ENCODE data around the gene WASHC1. TPM values are rescaled to one million over a fixed set of nuclear protein-coding genes. Genes with fewer than 3 reads are reported as not detected.
A peak's percentile ranks its signal among the peaks of the same experiment; 100 is the strongest.
"Not testable (repeated sequence)": the region's sequence is repeated elsewhere in the genome, so short reads cannot be mapped to it uniquely, and the experiment has no call there.

The WASHC1 gene
- total and polyA plus RNA-seq, 5 donors, result 8.2 to 14.6 (median 11.8) TPM

DNA sequence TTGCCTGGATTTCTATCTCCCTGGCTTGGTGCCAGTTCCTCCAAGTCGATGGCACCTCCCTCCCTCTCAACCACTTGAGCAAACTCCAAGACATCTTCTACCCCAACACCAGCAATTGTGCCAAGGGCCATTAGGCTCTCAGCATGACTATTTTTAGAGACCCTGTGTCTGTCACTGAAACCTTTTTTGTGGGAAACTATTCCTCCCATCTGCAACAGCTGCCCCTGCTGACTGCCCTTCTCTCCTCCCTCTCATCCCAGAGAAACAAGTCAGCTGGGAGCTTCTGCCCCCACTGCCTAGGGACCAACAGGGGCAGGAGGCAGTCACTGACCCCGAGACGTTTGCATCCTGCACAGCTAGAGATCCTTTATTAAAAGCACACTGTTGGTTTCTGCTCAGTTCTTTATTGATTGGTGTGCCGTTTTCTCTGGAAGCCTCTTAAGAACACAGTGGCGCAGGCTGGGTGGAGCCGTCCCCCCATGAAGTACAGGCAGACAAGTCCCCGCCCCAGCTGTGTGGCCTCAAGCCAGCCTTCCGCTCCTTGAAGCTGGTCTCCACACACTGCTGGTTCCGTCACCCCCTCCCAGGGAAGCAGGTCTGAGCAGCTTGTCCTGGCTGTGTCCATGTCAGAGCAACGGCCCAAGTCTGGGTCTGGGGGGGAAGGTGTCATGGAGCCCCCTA, 15.0 kb downstream of the WASHC1 start:
- H3K27ac ChIP-seq (ENCODE audit: low read length); H3K9me3 ChIP-seq (ENCODE audit: control insufficient read depth, low read length); intact Hi-C loops (cut with DNase I); H3K27me3 ChIP-seq (ENCODE audit: control insufficient read depth, insufficient read depth); H3K4me1 ChIP-seq (ENCODE audit: control insufficient read depth, insufficient read depth, low read length); ATAC-seq; H3K4me3 ChIP-seq (ENCODE audit: low read length): not testable (repeated sequence)
- peak; percentile 39 to 72 (median 48) for DNase-seq
- 71% methylated on average over 7 of the region's 10 CpGs for WGBS

DNA sequence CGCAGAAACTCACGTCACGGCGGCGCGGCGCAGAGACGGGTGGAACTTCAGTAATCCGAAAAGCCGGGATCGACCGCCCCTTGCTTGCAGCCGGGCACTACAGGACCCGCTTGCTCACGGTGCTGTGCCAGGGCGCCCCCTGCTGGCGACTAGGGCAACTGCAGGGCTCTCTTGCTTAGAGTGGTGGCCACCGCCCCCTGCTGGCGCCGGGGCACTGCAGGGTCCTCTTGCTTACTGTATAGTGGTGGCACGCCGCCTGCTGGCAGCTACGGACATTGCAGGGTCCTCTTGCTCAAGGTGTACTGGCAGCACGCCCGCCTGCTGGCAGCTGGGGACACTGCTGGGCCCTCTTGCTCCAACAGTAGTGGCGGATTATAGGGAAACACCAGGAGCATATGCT, 18.1 kb downstream of the WASHC1 start:
- H3K9me3 ChIP-seq (ENCODE audit: control insufficient read depth, low read length), result not testable (repeated sequence)
- DNase-seq, result peak; percentile 77 to 89 (median 84)

GRCh38 chr9:10653-11053, 18.6 kb downstream of the WASHC1 start:
- 77% methylated on average over 40 of the region's 41 CpGs for WGBS
- ATAC-seq (peak; percentile 77 to 90), DNase-seq (peak; percentile 59 to 76 (median 75))
- H3K4me1 ChIP-seq (ENCODE audit: control insufficient read depth, insufficient read depth, low read length); H3K27ac ChIP-seq (ENCODE audit: low read length); H3K4me3 ChIP-seq (ENCODE audit: low read length); H3K9me3 ChIP-seq (ENCODE audit: control insufficient read depth, low read length); H3K27me3 ChIP-seq (ENCODE audit: control insufficient read depth, insufficient read depth); intact Hi-C loops (cut with DNase I): not testable (repeated sequence)

More for the DNA sequence above, 18.1 kb downstream of the WASHC1 start:
- H3K27ac ChIP-seq (ENCODE audit: low read length); H3K4me3 ChIP-seq (ENCODE audit: low read length); H3K27me3 ChIP-seq (ENCODE audit: control insufficient read depth, insufficient read depth); ATAC-seq; intact Hi-C loops (cut with DNase I); H3K4me1 ChIP-seq (ENCODE audit: control insufficient read depth, insufficient read depth, low read length): not testable (repeated sequence)
- 65% methylated on average over 19 of the region's 26 CpGs for WGBS

GRCh38 chr9:10207-10606, 19.0 kb downstream of the WASHC1 start:
- peak; percentile 68 to 80 for ATAC-seq

More at GRCh38 chr9:10207-10606, 19.0 kb downstream of the WASHC1 start:
- H3K27ac ChIP-seq (ENCODE audit: low read length); intact Hi-C loops (cut with DNase I); H3K4me3 ChIP-seq (ENCODE audit: low read length); H3K9me3 ChIP-seq (ENCODE audit: control insufficient read depth, low read length); H3K27me3 ChIP-seq (ENCODE audit: control insufficient read depth, insufficient read depth); H3K4me1 ChIP-seq (ENCODE audit: control insufficient read depth, insufficient read depth, low read length): not testable (repeated sequence)
- peak in 2 of 3 donors; percentile 19 to 41 for DNase-seq
- 66% methylated on average over 11 of the region's 13 CpGs for WGBS

Other genes with a start within 250 kb of the WASHC1 start
- gene FOXD4, start 89.0 kb upstream of the WASHC1 start, total RNA-seq, result under 1 TPM; 0.15 to 0.31 (median 0.20) TPM
- gene FOXD4, start 89.0 kb upstream of the WASHC1 start, polyA plus RNA-seq, result 0.14 TPM
- 10 to 100 TPM; 16.3 to 30.2 (median 25.2) TPM for gene ZNG1A, start 149.6 kb upstream of the WASHC1 start, total RNA-seq
- 22.0 TPM for gene ZNG1A, start 149.6 kb upstream of the WASHC1 start, polyA plus RNA-seq
- gene DOCK8, start 185.4 kb upstream of the WASHC1 start, total RNA-seq, result 1 to 10 TPM; 5.0 to 8.9 (median 6.8) TPM
- 1.5 TPM for gene DOCK8, start 185.4 kb upstream of the WASHC1 start, polyA plus RNA-seq